IMR-90 (cell line): Measurements from ENCODE around the gene TSC2. TPM values are rescaled to one million over a fixed set of nuclear protein-coding genes. Genes with fewer than 3 reads are reported as not detected.

ENCODE experiments used
- ATAC-seq: fragments of 200-7000 bp; cut with Tn5 transposase; 2 replicates; pipeline ENCODE4 v1.9.1; 2020; ENCODE audit warnings: low read depth, mild to moderate bottlenecking, moderate library complexity
- BruUV-seq: library from RNA; stranded (reverse); fragments of 400-500 nt; replicated peaks from 2 replicates; lab custom pipeline; 2021; lab: Mats Ljungman, UMichigan
- CTCF ChIA-PET: fragments of 300-600 bp; formaldehyde crosslinking; extraction: SDS; loops from one replicate; lab custom pipeline; 2021; ENCODE audit warnings: antibody characterized with exemption; lab: Yijun Ruan, JAX
- POLR2A ChIA-PET: fragments of 300-600 bp; sonication (Branson Sonifier 250); formaldehyde crosslinking; loops from one replicate; lab custom pipeline; 2022; ENCODE audit warnings: antibody characterized with exemption; ENCODE audit not compliant: unreplicated experiment; lab: Charles Lee
- DNase-seq: peaks from one replicate; pipeline ENCODE4 v3.0.0; 2013
- H2AFZ ChIP-seq: replicated peaks from 2 replicates; pipeline ENCODE3; 2013; ENCODE audit warnings: low read length, mild to moderate bottlenecking; ENCODE audit not compliant: poor library complexity
- H2AK5ac ChIP-seq: 2 replicates; pipeline ENCODE4 v1.6.1; 2013; ENCODE audit warnings: low read depth, low read length, inconsistent platforms
- H2AK9ac ChIP-seq: replicated peaks from 2 replicates; pipeline ENCODE3; 2013; ENCODE audit warnings: mild to moderate bottlenecking, low read depth, low read length, moderate library complexity; ENCODE audit not compliant: poor library complexity
- H2BK120ac ChIP-seq: 2 replicates; pipeline ENCODE4 v1.6.1; 2013; ENCODE audit warnings: low read depth, low read length, inconsistent platforms
- H2BK15ac ChIP-seq: 3 replicates; pipeline ENCODE4 v1.6.1; 2013; ENCODE audit warnings: low read depth, low read length, inconsistent platforms
- H2BK20ac ChIP-seq: 2 replicates; pipeline ENCODE4 v1.6.1; 2013; ENCODE audit warnings: low read depth, mild to moderate bottlenecking, inconsistent platforms, low read length, moderate library complexity
- H2BK5ac ChIP-seq: 2 replicates; pipeline ENCODE4 v1.6.1; 2013; ENCODE audit warnings: mild to moderate bottlenecking, low read depth, low read length, inconsistent platforms; ENCODE audit not compliant: poor library complexity, severe bottlenecking
- H3K14ac ChIP-seq: replicated peaks from 2 replicates; pipeline ENCODE4 v1.6.1; 2013; ENCODE audit warnings: low read depth, low read length, inconsistent platforms
- H3K18ac ChIP-seq: 2 replicates; pipeline ENCODE4 v1.6.1; 2013; ENCODE audit warnings: low read depth, low read length, control low read depth
- H3K23ac ChIP-seq: 2 replicates; pipeline ENCODE4 v1.6.1; 2013; ENCODE audit warnings: low read depth, low read length, inconsistent platforms
- H3K27ac ChIP-seq: 2 replicates; pipeline ENCODE4 v1.5.1; 2013; ENCODE audit warnings: mild to moderate bottlenecking, control low read depth, low read length; ENCODE audit not compliant: insufficient read depth
- H3K27me3 ChIP-seq: 2 replicates; pipeline ENCODE4 v1.6.1; 2013; ENCODE audit warnings: low read length; ENCODE audit not compliant: control insufficient read depth, insufficient read depth
- H3K36me3 ChIP-seq: 2 replicates; pipeline ENCODE4 v1.6.1; 2013; ENCODE audit warnings: low read length, mixed read lengths; ENCODE audit not compliant: control insufficient read depth, insufficient read depth
- H3K4ac ChIP-seq: 2 replicates; pipeline ENCODE4 v1.6.1; 2013; ENCODE audit warnings: low read depth, low read length, inconsistent platforms
- H3K4me1 ChIP-seq: 2 replicates; pipeline ENCODE4 v1.6.1; 2013; ENCODE audit warnings: low read length, mixed read lengths; ENCODE audit not compliant: control insufficient read depth, insufficient read depth
- H3K4me2 ChIP-seq: 2 replicates; pipeline ENCODE4 v1.6.1; 2013; ENCODE audit warnings: low read depth, mild to moderate bottlenecking, control low read depth, low read length, moderate library complexity
- H3K4me3 ChIP-seq: 2 replicates; pipeline ENCODE4 v1.5.1; 2013; ENCODE audit warnings: low read depth, mild to moderate bottlenecking, control low read depth, low read length, moderate library complexity; ENCODE audit not compliant: insufficient read depth
- H3K56ac ChIP-seq: 2 replicates; pipeline ENCODE4 v1.6.1; 2013; ENCODE audit warnings: low read length, inconsistent platforms; ENCODE audit not compliant: insufficient read depth; ENCODE audit errors: extremely low read depth
- H3K79me1 ChIP-seq, 2 experiments: 2 replicates each; pipeline ENCODE4 v1.6.1; 2013; ENCODE audit warnings: low read length in 2 of 2, inconsistent platforms in 1 of 2, low read depth in 1 of 2
- H3K9ac ChIP-seq: 2 replicates; pipeline ENCODE4 v1.6.1; 2013; ENCODE audit warnings: low read depth, low read length, control low read depth
- H3K9me1 ChIP-seq: 2 replicates; pipeline ENCODE4 v1.6.1; 2013; ENCODE audit warnings: low read length, inconsistent platforms; ENCODE audit not compliant: insufficient read depth
- H3K9me3 ChIP-seq: 2 replicates; pipeline ENCODE4 v1.6.1; 2013; ENCODE audit warnings: low read length; ENCODE audit not compliant: control insufficient read depth, insufficient read depth
- H4K20me1 ChIP-seq: 2 replicates; pipeline ENCODE4 v1.6.1; 2013; ENCODE audit warnings: low read length, inconsistent platforms; ENCODE audit not compliant: insufficient read depth
- H4K5ac ChIP-seq: 2 replicates; pipeline ENCODE4 v1.6.1; 2013; ENCODE audit warnings: mild to moderate bottlenecking, low read depth, low read length, control low read depth
- H4K8ac ChIP-seq, 2 experiments: 2 replicates each; pipeline ENCODE4 v1.6.1; 2013; ENCODE audit warnings: low read depth in 2 of 2, low read length in 2 of 2, control low read depth in 1 of 2, inconsistent platforms in 1 of 2
- H4K91ac ChIP-seq: 2 replicates; pipeline ENCODE4 v1.6.1; 2013; ENCODE audit warnings: low read depth, low read length, inconsistent platforms; ENCODE audit not compliant: insufficient read depth
- BHLHE40 ChIP-seq: fragments of 150-350 bp; IDR thresholded peaks from 2 replicates; pipeline ENCODE4 v1.6.1; 2016; ENCODE audit warnings: mild to moderate bottlenecking, low read depth, low read length
- CHD1 ChIP-seq: IDR thresholded peaks from 2 replicates; pipeline ENCODE4 v1.6.1; 2012; ENCODE audit warnings: low read depth, low read length, improper control_type of control experiment
- CTCF ChIP-seq: conservative IDR thresholded peaks from 2 replicates; pipeline ENCODE4 v1.5.1; 2012; ENCODE audit warnings: mild to moderate bottlenecking, low read depth, low read length, improper control_type of control experiment
- MAFK ChIP-seq: IDR thresholded peaks from 2 replicates; pipeline ENCODE4 v1.6.1; 2012; ENCODE audit warnings: low read depth, low read length, improper control_type of control experiment
- MAZ ChIP-seq: IDR thresholded peaks from 2 replicates; pipeline ENCODE4 v1.6.1; 2012; ENCODE audit warnings: low read depth, mild to moderate bottlenecking, low read length, improper control_type of control experiment, moderate library complexity, borderline replicate concordance
- MXI1 ChIP-seq: IDR thresholded peaks from 2 replicates; pipeline ENCODE4 v1.6.1; 2012; ENCODE audit warnings: low read depth, mild to moderate bottlenecking, low read length, moderate library complexity, borderline replicate concordance
- NFE2L2 ChIP-seq: fragments of 150-350 bp; IDR thresholded peaks from 2 replicates; pipeline ENCODE4 v1.6.1; 2016; ENCODE audit warnings: low read depth, mild to moderate bottlenecking, low read length
- RAD21 ChIP-seq: IDR thresholded peaks from 2 replicates; pipeline ENCODE4 v1.6.1; 2012; ENCODE audit warnings: low read length, improper control_type of control experiment
- RCOR1 ChIP-seq: IDR thresholded peaks from 2 replicates; pipeline ENCODE4 v1.6.1; 2012; ENCODE audit warnings: mild to moderate bottlenecking, low read length, improper control_type of control experiment; ENCODE audit not compliant: insufficient replicate concordance
- RFX5 ChIP-seq: IDR thresholded peaks from 2 replicates; pipeline ENCODE4 v1.8.0; 2012; ENCODE audit warnings: low read depth, mild to moderate bottlenecking, low read length, moderate library complexity
- WGBS, 2 experiments: methylation state at CpG; one replicate each; pipeline versions ENCODE4 v1.1.5 to v1.1.7; 2013; ENCODE audit warnings: missing lambda C conversion rate in 2 of 2; ENCODE audit not compliant: insufficient read length in 1 of 2; ENCODE audit errors: extremely low coverage in 2 of 2; 5-methylcytosine and 5-hydroxymethylcytosine counted together
- dilution Hi-C: fragments of 300-500 bp; cut with HindIII; formaldehyde crosslinking; loops from one replicate; pipeline ENCODE4 v1.14.3; 2018; ENCODE audit warnings: low sequenced_read_pairs; ENCODE audit not compliant: unreplicated experiment
- in situ Hi-C: fragments of 300-500 bp; cut with MboI; formaldehyde crosslinking; loops from 3 replicates; pipeline ENCODE4 v1.14.3; 2019; ENCODE audit warnings: low sequenced_read_pairs, inconsistent platforms, mixed read lengths
- intact Hi-C: fragments of 100-400 bp; cut with micrococcal nuclease; formaldehyde crosslinking; loops from 2 replicates; pipeline ENCODE4 v1.10.0; 2022
- polyA plus RNA-seq, 3 experiments: library from polyadenylated mRNA; depleted of rRNA; stranded (reverse); fragments of >200 nt; gene quantifications; 2 replicates each; pipeline ENCODE4 v1.2.3, GENCODE V29; 2012; ENCODE audit warnings: low replicate concordance in 1 of 3
- total RNA-seq: library from RNA; depleted of rRNA; stranded (reverse); fragments of >200 nt; gene quantifications from 2 replicates; pipeline ENCODE4 v1.2.3, GENCODE V29; 2012
- TF ChIP-seq, protein P1 (sequence below): fragments of 150-350 bp; IDR thresholded peaks from 2 replicates; pipeline ENCODE4 v1.6.1; 2017; ENCODE audit warnings: mild to moderate bottlenecking, antibody characterized with exemption, low read length, low read depth
- TF ChIP-seq, protein P2 (sequence below): fragments of 150-350 bp; IDR thresholded peaks from 2 replicates; pipeline ENCODE4 v1.6.1; 2016; ENCODE audit warnings: low read depth, mild to moderate bottlenecking, low read length, moderate library complexity, borderline replicate concordance

TSC2 gene
- total and polyA plus RNA-seq, 2 of the 4 experiments (the other 2 are of a cell fraction) = 31.4 to 88.6 TPM

- in situ Hi-C loops = no loop called here
These were observed 54.7 kb downstream of the TSC2 start for GRCh38 chr16:2102471-2102870.

More at GRCh38 chr16:2102471-2102870, 54.7 kb downstream of the TSC2 start:
- DNase-seq (no peak), ATAC-seq (no peak)
- no peak overlapping the region for H3K9ac ChIP-seq
- H2BK15ac ChIP-seq = no peak overlapping the region
- no peak overlapping the region for H2AK9ac ChIP-seq
- no peak overlapping the region for H3K18ac ChIP-seq
- no peaks in the 10 kb centered on the region for H3K9me3 ChIP-seq
- no peak overlapping the region for H4K91ac ChIP-seq
- no peak for TF ChIP-seq MAZ
- no peak for TF ChIP-seq CHD1
- TF ChIP-seq RCOR1 = no peak
- no peak for TF ChIP-seq BHLHE40
- TF ChIP-seq, protein P1, sequence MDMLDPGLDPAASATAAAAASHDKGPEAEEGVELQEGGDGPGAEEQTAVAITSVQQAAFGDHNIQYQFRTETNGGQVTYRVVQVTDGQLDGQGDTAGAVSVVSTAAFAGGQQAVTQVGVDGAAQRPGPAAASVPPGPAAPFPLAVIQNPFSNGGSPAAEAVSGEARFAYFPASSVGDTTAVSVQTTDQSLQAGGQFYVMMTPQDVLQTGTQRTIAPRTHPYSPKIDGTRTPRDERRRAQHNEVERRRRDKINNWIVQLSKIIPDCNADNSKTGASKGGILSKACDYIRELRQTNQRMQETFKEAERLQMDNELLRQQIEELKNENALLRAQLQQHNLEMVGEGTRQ = no peak
- TF ChIP-seq CTCF = no peak
- no peak for TF ChIP-seq MXI1
- no peak for TF ChIP-seq RAD21
- no peak for TF ChIP-seq RFX5
- TF ChIP-seq NFE2L2 = no peak
- TF ChIP-seq MAFK = no peak
- TF ChIP-seq, protein P2, sequence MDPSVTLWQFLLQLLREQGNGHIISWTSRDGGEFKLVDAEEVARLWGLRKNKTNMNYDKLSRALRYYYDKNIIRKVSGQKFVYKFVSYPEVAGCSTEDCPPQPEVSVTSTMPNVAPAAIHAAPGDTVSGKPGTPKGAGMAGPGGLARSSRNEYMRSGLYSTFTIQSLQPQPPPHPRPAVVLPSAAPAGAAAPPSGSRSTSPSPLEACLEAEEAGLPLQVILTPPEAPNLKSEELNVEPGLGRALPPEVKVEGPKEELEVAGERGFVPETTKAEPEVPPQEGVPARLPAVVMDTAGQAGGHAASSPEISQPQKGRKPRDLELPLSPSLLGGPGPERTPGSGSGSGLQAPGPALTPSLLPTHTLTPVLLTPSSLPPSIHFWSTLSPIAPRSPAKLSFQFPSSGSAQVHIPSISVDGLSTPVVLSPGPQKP = no peak
- H4K20me1 ChIP-seq = no peaks in the 10 kb centered on the region
- no peak overlapping the region for H2AK5ac ChIP-seq
- 96% methylated on average over 8 of the region's 19 CpGs; no CpG with 5 or more reads in 1 of the 2 experiments for WGBS, 2 experiments
- H3K56ac ChIP-seq = no peak overlapping the region
- H3K36me3 ChIP-seq = peaks cover 33% of the 10 kb centered on the region
- H3K14ac ChIP-seq = no peak overlapping the region
- H4K5ac ChIP-seq = no peak overlapping the region
- ChIA-PET POLR2A (no interaction called here), CTCF (no interaction called here)
- no peak overlapping the region for H3K27ac ChIP-seq
- H3K4me2 ChIP-seq = no peak overlapping the region
- no peak overlapping the region for H3K23ac ChIP-seq
- H3K79me1 ChIP-seq = peaks cover 0 to 2% of the 10 kb centered on the region in 2 experiments; a peak in 1 of 4 replicates
- no TSS peak for BruUV-seq
- no peak overlapping the region for H2BK20ac ChIP-seq
- no peak overlapping the region for H2AFZ ChIP-seq
- H3K4me1 ChIP-seq = peaks cover 4% of the 10 kb centered on the region; the same call in 1 of the 2 replicates
- intact Hi-C loops (no loop called here), dilution Hi-C loops (no loop called here)
- H2BK120ac ChIP-seq = no peak overlapping the region
- H4K8ac ChIP-seq = no peak overlapping the region
- H3K4me3 ChIP-seq = no peak overlapping the region
- no peak overlapping the region for H2BK5ac ChIP-seq
- no peaks in the 10 kb centered on the region for H3K9me1 ChIP-seq
- H3K4ac ChIP-seq = no peak overlapping the region
- H3K27me3 ChIP-seq = no peaks in the 10 kb centered on the region
